Measurements from ENCODE around the gene RILP. TPM values are rescaled to one million over a fixed set of nuclear protein-coding genes. Genes with fewer than 3 reads are reported as not detected.
"Not testable (repeated sequence)": the region's sequence is repeated elsewhere in the genome, so short reads cannot be mapped to it uniquely, and the experiment has no call there.

RILP gene
- total and polyA plus RNA-seq, 8 donors: 6.6 to 14.4 (median 8.1) TPM

DNA sequence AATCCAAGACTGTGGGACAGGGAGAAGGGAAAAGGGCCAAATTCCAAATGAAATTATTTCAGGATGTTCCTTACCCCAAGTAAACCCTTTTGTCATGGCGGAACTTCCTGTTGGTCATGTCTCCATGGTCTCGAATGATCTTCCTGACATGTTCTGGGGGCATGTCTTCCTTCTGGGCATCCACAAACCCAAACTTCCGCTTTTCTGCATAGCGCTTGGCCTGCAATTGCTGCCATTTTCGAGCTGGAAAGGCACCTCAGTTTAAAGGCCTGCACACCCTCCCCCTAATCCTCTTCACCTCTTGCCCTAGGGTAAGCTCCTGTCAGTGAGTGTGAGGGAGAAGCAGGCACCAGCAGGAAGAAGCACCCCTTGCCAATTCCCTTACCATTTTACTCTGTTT is 33.8 kb upstream of the RILP start:
- intact Hi-C loops (cut with DNase I): no loop called here
- TF ChIP-seq, protein P1, sequence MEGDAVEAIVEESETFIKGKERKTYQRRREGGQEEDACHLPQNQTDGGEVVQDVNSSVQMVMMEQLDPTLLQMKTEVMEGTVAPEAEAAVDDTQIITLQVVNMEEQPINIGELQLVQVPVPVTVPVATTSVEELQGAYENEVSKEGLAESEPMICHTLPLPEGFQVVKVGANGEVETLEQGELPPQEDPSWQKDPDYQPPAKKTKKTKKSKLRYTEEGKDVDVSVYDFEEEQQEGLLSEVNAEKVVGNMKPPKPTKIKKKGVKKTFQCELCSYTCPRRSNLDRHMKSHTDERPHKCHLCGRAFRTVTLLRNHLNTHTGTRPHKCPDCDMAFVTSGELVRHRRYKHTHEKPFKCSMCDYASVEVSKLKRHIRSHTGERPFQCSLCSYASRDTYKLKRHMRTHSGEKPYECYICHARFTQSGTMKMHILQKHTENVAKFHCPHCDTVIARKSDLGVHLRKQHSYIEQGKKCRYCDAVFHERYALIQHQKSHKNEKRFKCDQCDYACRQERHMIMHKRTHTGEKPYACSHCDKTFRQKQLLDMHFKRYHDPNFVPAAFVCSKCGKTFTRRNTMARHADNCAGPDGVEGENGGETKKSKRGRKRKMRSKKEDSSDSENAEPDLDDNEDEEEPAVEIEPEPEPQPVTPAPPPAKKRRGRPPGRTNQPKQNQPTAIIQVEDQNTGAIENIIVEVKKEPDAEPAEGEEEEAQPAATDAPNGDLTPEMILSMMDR (IDR thresholded peaks at IDR 0.05): no peak
- 64 to 70% methylated on average over 5 of the region's 5 CpGs for WGBS, 2 donors

DNA sequence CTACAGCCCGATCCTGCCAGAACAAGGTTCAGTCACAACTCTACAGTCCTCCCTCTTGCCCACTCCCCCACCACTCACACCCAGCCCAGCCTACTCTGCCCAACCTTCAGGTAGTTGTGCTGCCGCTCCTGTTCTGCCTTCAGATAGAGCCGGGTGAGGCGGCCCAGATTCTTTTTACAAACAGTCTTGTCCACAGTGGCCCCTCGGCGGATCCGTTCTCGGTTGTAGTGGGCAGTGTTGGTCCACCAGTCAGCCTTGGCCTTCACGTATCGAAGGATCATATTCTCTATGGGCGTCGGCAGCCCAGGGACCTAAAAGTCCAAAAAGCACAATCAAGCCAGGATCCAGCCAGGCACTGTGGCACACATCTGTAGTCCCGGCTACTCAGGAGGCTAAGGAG is 26.7 kb upstream of the RILP start:
- no peaks in the 10 kb centered on the region for H3K27me3 ChIP-seq
- H3K4me3 ChIP-seq: no peak overlapping the region
- H3K9me3 ChIP-seq: no peaks in the 10 kb centered on the region
- peaks cover 29 to 97% (median 88%) of the 10 kb centered on the region in 3 donors for H3K36me3 ChIP-seq
- 90 to 96% methylated on average over 13 of the region's 13 CpGs for WGBS, 2 donors
- H3K27ac ChIP-seq: no peak overlapping the region
- DNase-seq: no peak
- no peaks in the 10 kb centered on the region for H3K4me1 ChIP-seq
- intact Hi-C loops (cut with DNase I): no loop called here
- no peak for FAIRE-seq
- ATAC-seq: no peak
- TF ChIP-seq, protein P1 (IDR thresholded peaks at IDR 0.05): no peak

More for the DNA sequence above, 33.8 kb upstream of the RILP start:
- FAIRE-seq: no peak
- Histone ChIP-seq H3K4me1 (peaks cover 0 to 15% (median 5%) of the 10 kb centered on the region in 3 donors), H3K27me3 (no peaks in the 10 kb centered on the region), H3K9me3 (no peaks in the 10 kb centered on the region), H3K4me3 (peak overlapping the region in 3 of 4 donors; percentile 72 to 77 (median 74)), H3K27ac (no peak overlapping the region), H3K36me3 (peaks cover 0 to 45% (median 32%) of the 10 kb centered on the region in 3 donors)
- no peak for DNase-seq
- ATAC-seq: no peak

DNA sequence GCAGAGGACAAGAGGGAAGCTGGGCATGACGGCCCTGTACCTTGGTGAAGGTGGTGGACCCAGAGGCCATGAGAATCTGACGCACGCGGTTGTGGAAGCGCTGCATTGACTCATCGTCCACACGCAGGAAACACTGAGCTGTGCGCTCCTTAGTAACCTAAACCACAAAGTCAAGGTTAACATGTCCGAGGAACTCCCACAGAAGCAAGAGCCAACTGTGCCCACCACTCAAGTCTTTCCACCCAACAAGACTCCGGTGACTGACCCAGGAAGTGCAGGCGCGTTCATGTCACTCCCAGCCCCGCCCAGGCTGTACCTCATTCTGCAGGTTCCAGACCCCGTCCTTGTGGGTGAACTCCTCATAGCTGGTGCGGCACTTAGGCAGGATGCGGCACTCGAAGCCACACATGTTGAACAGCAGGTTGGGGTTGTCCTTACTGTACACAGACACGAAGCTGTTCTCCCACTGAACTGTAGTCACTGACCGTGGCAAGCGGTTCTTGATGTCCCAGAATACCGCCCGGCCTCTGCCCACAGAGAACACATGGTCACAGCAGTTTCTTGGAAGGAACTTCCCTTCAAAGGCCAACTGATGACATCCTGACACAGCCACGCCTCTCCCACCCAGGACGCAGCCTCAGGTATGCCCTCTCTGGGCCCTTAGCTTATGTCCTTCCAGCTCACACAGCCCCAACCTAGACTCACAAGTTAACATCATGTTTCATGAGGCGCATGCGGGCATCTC is 23.5 kb upstream of the RILP start:
- no peaks in the 10 kb centered on the region for H3K4me1 ChIP-seq
- no peak for ATAC-seq
- H3K4me3 ChIP-seq: no peak overlapping the region
- no peaks in the 10 kb centered on the region for H3K27me3 ChIP-seq
- H3K9me3 ChIP-seq: no peaks in the 10 kb centered on the region
- no peak overlapping the region for H3K27ac ChIP-seq
- TF ChIP-seq, protein P1 (IDR thresholded peaks at IDR 0.05): no peak
- WGBS, 2 donors: 92 to 93% methylated on average over 26 of the region's 26 CpGs
- intact Hi-C loops (cut with DNase I): no loop called here
- H3K36me3 ChIP-seq: peaks cover 29 to 84% (median 69%) of the 10 kb centered on the region in 3 donors
- FAIRE-seq: no peak
- no peak for DNase-seq

DNA sequence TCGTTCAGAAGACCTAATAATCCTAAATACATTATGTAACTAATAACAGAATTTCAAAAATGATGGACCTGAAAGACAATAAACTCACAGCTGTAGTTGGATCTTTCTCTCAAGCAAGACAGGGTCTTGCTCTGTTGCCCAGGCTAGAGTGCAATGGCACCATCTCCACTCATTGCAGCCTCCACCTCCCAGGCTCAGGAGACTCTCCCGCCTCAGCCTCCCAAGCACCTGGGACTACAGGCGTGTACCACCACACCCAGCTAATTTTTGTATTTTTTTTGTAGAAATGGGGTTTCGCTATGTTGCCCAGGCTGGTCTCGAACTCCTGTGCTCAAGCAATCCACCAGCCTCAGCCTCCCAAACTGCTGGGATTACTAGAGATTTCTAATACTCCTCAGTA is 14.3 kb upstream of the RILP start:
- H3K36me3 ChIP-seq: peaks cover 14 to 59% (median 42%) of the 10 kb centered on the region in 3 donors
- FAIRE-seq; ATAC-seq; H3K9me3 ChIP-seq; H3K4me1 ChIP-seq; H3K4me3 ChIP-seq; intact Hi-C loops (cut with DNase I); H3K27me3 ChIP-seq; H3K27ac ChIP-seq: not testable (repeated sequence)
- peak in 1 of 6 donors; percentile 8 for DNase-seq
- 90 to 92% methylated on average over 5 of the region's 5 CpGs for WGBS, 2 donors

DNA sequence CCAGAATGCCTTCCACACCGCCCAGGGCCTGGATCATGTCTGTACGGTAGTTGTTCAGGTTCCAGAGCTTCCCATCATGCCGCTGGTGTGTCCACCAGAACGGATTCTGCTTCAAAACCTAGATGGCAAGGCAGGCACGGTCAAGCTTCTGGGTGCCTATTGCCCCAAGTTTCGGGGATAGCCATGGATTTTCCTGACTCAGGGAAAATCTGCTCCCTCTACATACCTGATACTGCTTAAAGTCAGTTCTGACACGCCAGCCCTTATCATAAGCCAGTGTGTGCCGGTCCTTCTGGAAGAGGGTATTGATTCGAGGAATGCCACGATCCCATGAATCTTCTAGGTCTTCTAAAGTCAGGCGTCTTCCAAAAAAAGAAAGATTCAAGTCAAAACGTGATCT is 11.4 kb upstream of the RILP start:
- peaks cover 23 to 79% (median 66%) of the 10 kb centered on the region in 3 donors for H3K36me3 ChIP-seq
- WGBS, 2 donors: 90 to 92% methylated on average over 12 of the region's 12 CpGs
- no peak for DNase-seq

More for the DNA sequence above, 11.4 kb upstream of the RILP start:
- TF ChIP-seq, protein P1 (IDR thresholded peaks at IDR 0.05): no peak
- intact Hi-C loops (cut with DNase I): no loop called here
- no peaks in the 10 kb centered on the region for H3K9me3 ChIP-seq
- ATAC-seq (no peak), FAIRE-seq (no peak)
- H3K27me3 ChIP-seq: no peaks in the 10 kb centered on the region
- H3K4me1 ChIP-seq: no peaks in the 10 kb centered on the region
- H3K27ac ChIP-seq: no peak overlapping the region
- no peak overlapping the region for H3K4me3 ChIP-seq

Data from pancreas (tissue), 10 donors.